GM19328 (cell line): ENCODE measurements around the gene CBLC.
"Not testable (repeated sequence)": the region's sequence is repeated elsewhere in the genome, so short reads cannot be mapped to it uniquely, and the experiment has no call there.

Source experiments
- ATAC-seq: cut with Tn5 transposase; IDR thresholded peaks from one replicate; pipeline ENCODE4 v1.9.1; 2021; ENCODE audit warnings: mild to moderate bottlenecking, moderate library complexity; ENCODE audit not compliant: unreplicated experiment

CBLC gene

DNA sequence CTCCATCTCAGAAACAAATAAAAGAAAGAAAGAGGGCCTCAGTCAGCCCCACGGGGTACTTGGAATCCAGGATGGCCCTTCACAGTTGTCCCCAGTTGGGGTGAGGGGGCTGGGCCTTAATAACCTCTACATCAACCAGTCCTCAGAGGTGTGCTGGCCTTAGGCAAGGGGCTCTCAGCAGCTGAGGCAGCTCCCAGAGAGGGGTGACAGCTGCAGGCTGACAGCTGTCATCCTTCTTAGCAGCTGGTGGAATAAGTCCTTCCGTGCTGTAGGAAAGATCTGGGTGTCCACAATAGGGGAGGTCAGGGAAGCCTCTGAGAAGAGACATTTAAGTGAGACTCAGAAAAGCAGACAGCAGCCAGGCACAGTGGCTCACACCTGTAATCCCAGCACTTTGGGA is 38.6 kb downstream of the CBLC start:
- no peak for ATAC-seq

DNA sequence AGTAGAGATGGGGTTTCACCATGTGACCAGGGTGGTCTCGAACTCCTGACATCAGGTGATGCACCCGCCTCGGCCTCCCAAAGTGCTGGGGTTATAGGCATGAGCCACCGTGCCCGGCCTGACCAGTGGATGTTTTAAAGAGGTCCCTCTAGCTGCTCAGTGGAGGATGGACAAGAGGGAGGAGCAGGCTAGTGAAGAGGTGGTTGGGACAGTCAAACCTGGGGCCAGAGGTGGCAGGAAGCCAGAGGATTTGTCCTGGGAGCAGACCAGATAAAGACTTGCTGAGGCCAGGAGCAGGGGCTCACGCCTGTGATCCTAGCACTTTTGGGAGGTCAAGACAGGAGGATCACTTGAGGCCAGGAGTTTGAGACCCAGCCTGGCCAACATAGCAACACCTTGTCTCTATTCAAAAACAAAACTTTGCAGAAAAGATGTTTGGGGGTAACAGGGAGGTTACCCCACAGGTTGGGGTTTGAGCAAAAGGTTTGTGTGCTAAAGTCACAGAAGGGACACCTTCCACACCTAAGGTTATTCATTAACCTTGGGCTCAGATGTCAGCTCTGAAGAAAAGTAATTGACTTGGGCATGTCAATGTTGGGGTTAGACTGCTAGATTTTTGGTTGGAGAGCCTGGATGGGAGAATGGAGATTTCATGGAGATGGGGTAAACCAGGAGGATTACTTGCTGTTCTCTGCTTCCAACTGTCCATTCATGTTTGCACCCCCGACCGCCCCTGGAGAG is 40.2 kb downstream of the CBLC start:
- ATAC-seq, result no peak

DNA sequence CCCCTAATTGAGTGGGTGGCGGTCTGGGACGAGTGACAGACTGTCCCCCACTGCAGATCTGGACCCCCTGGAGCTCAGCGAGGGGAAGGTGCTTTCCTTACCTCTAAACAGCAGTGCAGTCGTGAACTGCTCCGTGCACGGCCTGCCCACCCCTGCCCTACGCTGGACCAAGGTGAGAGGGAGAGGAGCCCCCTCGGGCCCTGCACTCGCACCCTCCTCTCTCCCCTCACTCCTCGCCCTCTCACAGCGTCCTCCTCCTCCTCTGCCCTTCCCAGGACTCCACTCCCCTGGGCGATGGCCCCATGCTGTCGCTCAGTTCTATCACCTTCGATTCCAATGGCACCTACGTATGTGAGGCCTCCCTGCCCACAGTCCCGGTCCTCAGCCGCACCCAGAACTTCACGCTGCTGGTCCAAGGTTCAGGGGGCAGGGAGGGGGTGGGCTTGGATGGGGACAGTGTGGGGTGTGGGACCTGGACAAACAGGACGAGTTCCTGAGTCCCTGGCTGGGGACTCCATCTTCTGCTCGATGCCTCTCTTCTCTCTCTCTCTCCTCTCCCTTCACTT is 40.9 kb downstream of the CBLC start:
- ATAC-seq, result no peak

DNA sequence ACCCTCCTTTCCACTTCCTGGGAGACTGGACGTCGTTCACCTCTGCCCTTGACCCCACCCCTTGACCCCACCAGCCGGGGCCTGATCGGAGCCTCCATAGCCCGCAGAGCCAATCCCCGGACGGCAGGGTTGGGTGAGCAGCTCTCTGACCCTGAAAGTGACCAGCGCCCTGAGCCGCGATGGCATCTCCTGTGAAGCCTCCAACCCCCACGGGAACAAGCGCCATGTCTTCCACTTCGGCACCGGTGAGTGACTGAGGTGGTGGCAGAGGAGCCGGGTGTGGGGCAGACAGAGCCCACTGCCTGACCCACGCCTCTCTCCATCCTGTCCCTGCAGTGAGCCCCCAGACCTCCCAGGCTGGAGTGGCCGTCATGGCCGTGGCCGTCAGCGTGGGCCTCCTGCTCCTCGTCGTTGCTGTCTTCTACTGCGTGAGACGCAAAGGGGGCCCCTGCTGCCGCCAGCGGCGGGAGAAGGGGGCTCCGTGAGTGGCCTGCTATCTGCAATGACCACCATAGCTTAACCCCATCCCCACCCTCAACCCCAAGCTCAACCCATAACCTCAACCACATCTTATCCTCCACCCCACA is 41.6 kb downstream of the CBLC start:
- ATAC-seq, result no peak

DNA sequence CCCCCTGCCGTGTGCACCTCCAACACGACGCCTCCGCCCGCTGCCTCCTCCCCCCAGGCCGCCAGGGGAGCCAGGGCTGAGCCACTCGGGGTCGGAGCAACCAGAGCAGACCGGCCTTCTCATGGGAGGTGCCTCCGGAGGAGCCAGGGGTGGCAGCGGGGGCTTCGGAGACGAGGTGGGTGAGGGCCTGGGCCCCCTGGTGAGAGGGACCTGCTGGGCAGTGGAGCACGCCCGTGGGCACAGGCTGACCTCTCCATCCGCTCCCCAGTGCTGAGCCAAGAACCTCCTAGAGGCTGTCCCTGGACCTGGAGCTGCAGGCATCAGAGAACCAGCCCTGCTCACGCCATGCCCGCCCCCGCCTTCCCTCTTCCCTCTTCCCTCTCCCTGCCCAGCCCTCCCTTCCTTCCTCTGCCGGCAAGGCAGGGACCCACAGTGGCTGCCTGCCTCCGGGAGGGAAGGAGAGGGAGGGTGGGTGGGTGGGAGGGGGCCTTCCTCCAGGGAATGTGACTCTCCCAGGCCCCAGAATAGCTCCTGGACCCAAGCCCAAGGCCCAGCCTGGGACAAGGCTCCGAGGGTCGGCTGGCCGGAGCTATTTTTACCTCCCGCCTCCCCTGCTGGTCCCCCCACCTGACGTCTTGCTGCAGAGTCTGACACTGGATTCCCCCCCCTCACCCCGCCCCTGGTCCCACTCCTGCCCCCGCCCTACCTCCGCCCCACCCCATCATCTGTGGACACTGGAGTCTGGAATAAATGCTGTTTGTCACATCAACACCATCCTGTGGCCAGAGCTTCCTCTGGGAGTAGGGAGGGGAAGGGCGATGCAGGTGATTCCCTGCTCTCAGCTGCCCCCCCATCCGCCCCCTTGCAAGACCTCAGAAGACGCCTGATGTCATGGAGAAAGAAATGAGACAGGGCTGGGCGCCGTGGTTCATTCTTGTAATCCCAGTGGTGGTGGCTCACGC is 43.2 kb downstream of the CBLC start:
- ATAC-seq, result no peak

DNA sequence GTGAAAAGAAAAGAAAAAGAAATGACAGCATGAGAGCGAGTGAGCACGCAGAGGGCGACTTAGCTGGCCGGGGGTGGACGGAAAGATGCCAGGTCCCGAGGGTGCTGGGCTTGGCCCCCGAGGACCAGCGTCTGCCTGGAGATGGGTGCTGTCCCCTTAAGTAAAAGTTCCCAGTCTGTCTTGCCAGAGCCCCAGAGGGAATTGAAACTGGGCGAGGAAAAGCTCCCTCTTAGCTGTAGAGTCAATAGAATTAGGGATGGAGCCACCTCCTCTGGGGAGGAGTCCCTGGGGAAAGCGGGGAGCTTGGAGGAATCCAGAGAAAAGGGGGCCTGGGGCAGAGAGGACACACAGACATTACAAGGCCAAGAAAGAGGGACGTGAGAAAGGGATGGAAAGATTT is 44.5 kb downstream of the CBLC start:
- ATAC-seq, result no peak

DNA sequence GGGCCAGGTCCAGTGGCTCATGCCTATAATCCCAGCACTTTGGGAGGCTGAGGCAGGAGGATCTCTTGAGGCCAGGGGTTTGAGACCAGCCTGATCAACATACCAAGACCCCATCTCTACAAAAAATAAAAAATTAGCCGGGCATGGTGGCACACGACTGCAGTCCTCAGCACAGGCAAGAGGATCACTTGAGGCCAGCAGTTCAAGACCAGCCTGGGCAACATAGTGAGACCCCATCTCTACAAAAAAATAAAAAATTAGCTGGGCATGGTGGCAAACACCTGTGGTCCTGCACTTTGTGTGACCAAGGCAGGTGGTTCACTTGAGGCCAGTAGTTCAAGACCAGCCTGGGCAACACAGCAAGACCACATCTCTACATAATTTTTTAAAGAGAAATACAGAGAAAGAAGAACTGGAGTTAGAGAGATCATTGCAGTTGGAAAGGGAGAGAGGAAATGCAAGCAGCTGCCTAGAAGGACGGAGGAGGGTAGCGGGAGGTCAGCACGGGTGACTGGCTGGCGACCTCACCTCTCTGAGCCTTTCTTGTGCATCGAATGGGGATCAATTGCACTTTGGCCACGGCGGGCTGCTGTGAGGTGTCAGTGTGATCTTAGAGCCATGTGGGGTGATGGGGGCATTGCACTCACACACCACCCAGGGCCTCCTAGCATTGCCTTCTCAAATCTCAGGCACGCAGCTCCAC is 45.1 kb downstream of the CBLC start:
- no peak for ATAC-seq

DNA sequence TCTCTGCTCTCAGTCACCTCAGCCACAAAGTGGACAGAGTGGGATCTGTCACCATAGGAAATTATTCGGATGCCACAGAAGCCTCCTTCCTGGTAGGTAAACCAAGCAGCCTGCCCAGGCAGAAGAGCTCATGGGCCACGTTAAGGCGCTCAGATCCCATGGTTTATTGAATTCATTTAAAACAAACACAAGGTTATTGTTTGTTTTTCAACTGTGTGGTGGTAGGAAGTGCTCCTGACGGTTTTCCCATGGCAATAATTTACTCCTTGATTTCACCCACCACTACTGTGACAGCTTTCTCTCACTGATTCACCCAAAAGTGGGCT is 45.6 kb downstream of the CBLC start:
- no peak for ATAC-seq

DNA sequence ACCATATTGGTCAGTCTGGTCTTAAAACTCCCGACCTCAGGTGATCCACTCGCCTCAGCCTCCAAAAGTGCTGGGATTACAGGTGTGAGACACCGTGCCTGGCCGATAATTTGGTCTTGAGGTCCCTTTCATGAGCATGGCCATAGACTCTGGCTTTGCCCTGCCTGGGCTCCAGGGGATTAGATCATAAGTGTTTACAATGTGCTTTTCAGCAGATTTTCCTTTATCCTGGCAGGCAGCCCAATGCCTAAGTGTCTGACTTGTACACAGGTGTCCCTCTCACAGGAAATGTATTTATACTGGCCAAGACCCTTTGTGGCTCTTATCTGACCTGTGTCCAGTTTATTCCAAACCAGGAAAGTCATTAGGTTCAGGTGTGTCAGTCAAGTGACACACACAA is 47.1 kb downstream of the CBLC start:
- ATAC-seq, result no peak

DNA sequence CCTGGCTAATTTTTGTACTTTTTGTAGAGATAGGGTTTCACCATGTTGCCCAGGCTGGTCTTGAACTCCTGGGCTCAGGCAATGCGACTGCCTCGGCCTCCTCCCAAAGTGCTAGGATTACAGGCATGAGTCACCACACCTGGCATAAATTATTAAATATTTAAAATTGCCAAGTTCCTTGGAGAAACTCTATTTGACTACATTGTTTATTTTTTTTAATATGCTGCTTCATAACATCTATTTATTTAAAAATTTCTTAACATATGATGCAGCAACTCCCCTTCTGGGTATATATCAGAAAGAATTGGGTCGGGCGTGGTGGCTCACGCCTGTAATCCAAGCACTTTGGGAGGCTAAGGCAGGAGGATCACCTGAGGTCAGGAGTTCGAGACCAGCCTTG is 55.2 kb downstream of the CBLC start:
- ATAC-seq, result not testable (repeated sequence)

DNA sequence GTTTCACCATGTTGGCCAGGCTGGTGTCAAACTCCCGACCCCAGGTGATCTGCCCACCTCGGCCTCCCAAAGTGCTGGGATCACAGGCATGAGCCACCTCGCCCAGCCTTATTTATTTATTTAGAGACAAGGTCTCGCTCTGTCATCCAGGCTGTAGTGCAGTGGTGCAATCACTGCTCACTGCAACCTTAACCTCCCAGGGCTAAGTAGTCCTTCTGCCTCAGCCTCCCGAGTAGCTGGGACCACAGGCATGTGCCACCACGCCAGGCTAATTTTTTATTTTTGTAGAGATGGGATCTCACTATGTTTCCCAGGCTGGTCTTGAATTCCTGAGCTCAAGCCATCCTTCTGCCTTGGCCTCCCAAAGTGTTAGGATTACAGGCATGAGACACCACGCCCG is 56.7 kb downstream of the CBLC start:
- ATAC-seq, result not testable (repeated sequence)

DNA sequence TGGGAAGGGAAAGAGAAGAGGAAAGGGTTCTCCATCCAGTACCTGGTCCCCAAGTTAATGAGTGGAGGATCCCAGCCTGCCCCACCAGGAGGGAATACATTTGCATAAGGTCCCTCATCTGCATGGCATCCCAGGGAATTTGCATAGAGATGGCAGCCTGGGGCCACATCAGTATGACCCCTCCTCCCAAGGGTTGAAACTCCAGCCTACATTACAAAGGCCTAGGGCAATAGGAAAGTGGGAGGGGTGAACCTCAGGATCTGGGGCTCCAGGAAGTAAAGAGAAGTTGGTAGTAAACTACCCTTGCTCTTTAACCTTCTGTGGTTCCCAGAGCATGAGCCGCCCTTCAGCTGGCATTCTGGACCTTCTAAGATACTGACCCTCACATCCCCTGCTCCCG is 61.6 kb downstream of the CBLC start:
- ATAC-seq, result no peak

DNA sequence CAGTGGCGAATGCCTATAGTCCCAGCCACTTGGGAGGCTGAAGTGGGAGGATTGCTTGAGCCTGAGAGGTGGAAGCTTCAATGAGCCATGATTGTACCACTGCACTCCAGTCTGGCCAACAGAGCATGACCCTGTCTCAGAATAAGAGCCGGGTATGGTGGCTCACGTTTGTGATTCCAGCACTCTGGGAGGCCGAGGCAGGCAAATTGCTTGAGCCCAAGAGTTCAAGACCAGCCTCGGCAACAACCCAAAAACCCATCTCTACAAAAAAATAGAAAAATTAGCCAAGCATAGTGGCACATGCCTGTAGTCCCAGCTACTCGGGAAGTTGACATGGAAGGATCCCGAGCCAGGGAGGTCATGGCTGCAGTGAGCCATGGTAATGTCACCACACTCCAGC is 63.1 kb downstream of the CBLC start:
- ATAC-seq, result no peak

DNA sequence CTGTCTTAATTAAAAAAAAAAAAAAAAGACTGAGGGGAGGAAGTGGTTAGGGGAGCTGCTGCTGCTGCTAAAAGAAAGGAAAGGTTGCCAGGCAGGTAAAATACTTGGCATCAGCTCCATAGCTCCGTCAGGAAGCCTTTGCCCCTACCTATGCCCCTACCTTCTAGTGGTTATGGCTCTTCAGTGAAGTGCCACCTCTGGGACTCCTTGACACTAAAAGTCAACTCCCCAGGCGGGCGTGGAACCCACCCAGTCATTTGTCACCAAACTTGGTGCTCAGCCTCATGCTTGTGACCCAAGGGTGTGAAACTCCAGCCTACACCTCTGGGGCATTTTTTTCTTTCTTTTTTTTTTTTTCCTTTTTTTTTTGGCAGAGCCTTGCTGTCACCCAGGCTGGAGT is 63.5 kb downstream of the CBLC start:
- ATAC-seq, result no peak

DNA sequence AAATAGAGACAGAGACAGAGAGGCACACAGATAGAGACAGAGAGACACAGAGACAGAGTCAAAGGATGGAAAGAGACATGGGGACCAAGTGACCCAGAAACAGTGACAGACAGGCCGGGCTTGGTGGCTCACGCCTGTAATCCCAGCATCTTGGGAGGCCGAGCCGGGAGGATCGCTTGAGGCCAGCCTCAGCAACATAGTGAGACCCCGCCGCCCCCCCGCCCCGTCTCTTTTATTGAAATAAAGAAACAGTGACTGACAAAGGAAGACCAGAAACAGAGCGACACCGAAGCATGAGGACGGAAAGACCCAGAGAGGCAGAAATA is 67.6 kb downstream of the CBLC start:
- no peak for ATAC-seq

DNA sequence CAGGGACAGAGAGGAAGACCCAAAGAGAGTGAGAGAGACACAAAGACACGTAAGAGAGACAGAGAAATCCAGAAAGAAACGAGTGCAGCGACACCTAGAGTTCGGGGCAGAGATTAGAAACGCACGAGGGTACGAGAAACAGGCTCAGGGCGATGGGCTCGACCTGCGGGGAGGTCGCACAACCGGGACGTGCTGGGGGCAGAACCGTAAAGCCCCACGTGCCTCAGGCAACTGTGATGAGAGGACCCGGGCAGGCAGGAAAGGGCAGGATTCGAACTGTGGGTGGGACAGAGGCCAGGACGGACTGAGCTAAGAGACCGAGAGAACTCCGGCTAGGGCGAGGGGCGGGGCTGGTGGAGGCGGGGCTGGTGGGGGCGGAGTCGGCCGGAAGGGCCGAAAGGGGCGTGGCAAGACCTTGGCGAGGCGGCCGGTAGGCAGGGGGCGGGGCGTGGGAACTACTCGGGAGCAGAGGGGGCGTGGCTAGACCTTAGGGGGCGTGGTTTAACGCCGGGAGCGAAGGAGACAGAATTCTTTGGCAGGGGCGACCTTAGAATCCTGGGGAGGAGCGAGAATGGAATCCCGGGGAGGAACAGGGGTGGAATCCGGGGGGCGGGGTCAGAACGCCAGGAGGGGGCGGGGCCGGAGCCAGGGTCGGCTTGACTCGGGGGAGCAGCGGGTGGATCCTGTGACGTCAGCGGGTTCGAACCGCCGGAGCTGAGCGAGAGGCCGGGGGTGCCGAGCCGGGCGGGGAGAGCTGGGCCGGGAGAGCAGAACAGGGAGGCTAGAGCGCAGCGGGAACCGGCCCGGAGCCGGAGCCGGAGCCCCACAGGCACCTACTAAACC is 68.1 kb downstream of the CBLC start, which contains the start of gene NECTIN2:
Gene NECTIN2, plus strand, starts transcription at position 686 of the 843 bp plus-strand sequence. CDS start 229 bp downstream, outside the sequence.
- ATAC-seq, result no peak

DNA sequence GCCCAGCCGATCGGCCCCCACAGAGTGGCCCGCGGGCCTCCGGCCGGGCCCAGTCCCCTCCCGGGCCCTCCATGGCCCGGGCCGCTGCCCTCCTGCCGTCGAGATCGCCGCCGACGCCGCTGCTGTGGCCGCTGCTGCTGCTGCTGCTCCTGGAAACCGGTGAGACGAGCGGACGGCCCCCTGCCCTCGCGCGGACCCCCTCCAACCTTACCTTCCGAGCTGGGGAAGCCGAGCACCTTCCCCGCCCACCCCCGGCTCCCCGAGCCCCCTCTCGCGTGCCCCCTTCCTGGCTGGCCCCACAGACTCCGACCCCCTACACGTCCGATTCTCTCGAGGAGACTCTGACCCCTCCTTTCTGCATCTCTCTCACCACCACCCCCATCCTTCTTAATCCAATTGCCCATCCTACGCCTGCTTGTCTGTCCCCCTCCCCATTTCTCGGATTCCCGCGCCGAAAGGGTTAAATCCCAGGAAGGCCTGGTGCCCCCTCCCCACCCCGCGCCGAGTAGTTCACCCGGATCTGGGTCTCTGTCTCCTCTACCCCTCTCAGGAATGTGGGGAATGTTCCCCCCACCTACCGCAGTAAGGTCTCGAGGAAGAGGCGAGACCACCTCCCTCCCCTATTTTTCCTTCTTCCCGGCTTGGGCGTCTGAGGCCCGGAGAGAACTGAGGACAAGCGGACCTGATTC is 68.9 kb downstream of the CBLC start:
- no peak for ATAC-seq

DNA sequence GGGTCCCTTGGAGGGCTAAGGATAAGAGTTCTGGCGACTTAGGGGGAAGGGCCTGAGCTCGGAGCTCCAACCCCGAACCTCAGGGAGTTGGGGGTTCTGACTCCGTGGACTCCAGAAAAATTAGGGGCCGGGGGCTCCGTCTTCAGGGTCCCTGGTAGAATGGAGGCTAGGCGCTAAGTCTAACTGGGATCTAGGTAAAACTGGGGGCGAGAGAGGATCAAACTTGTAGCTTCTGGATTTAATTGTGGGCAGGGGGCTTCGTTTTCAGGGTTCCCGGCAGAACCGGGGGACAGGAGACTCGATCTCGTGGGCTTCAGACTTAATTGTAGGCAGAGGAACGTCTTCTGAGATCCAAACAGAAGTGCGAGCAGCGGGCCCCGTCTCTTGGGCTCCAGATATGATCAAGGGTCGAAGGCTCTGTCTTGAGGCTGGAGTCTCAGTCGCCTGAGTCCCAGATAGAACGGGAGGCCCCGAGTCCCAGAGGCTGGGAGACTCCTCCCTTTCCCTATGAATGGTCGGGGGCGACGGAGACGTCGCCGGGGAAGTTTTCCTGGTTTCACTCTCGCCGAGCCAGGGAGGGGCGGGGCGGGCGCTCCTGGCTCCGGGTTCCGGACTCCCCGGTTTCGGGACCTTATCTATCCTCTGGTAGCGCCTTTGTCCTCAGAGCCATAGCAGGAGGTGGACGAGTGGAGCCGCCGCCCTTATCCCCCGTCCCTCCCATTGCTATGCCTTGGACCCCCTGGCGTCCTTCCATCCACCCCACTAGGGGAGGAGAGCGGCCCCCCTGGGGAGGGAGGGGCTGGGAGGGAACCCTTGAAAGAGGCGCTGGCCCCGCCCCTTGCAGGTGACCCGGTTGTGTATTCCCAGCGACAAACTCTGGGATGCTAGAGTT is 69.7 kb downstream of the CBLC start:
- ATAC-seq, result no peak
